Measurements from ENCODE around the gene EPB41L3. TPM values are rescaled to one million over a fixed set of nuclear protein-coding genes. Genes with fewer than 3 reads are reported as not detected.

Gene EPB41L3
- total RNA-seq, 4 donors from 2014 or later = 9.6 to 37.0 (median 13.5) TPM

DNA sequence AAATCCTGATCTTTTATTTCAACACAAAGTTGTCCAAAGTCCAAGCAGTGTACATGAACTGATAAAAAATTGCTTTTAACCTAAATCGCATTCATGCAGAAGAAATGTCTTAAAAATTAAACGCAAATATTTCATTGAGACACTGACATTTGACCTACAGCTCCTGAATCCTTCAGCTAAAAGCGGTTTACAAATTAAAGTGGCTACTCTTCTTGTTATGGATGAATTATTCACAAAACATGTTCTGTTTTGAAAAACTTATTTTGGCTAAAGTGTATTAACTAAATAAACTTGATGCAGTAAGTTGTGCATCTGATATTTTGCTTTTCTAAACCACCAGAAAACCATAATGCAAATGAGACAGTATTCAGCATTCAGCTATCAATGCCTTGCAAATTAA is 2.2 kb downstream of the EPB41L3 start:
- Histone ChIP-seq H3K4me3 (no peak overlapping the region), H3K4me1 (peaks cover 14% of the 10 kb centered on the region), H3K27me3 (peaks cover 11% of the 10 kb centered on the region), H3K9me3 (no peaks in the 10 kb centered on the region), H3K36me3 (no peaks in the 10 kb centered on the region), H3K27ac (no peak overlapping the region)
- TF ChIP-seq POLR2AphosphoS5 (IDR thresholded peaks at IDR 0.05) = no peak
- TF ChIP-seq CTCF (IDR thresholded peaks at IDR 0.05) = no peak
- 87% methylated on average over 3 of the region's 3 CpGs for WGBS
- no peak for DNase-seq (ENCODE audit: low spot score in 2 of 2)

DNA sequence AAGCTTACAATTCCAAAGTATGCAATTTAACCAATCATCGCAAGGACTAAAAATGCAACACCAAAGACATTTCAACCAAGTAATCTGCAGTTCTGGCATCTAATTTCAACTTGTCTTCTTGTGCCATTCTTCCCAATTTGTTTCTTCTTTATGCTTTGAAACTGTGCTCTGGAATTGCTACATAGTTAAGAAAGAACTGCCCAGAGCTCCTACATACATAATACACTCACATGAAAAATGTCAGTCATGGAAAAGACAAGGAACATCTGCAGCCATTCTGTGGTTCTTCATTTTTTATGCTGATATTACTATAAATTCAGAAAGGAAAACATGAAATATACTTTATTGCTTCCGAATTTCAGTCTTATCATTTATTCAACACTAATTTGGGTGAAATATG is 4.4 kb downstream of the EPB41L3 start:
- Histone ChIP-seq H3K4me3 (no peak overlapping the region), H3K9me3 (no peaks in the 10 kb centered on the region), H3K27ac (no peak overlapping the region), H3K36me3 (no peaks in the 10 kb centered on the region), H3K27me3 (peaks cover 11% of the 10 kb centered on the region), H3K4me1 (peaks cover 14% of the 10 kb centered on the region)
- DNase-seq (ENCODE audit: low spot score in 2 of 2) = no peak
- TF ChIP-seq POLR2AphosphoS5 (IDR thresholded peaks at IDR 0.05) (no peak), EP300 (IDR thresholded peaks at IDR 0.05) (no peak), POLR2A (IDR thresholded peaks at IDR 0.05) (no peak), CTCF (IDR thresholded peaks at IDR 0.05) (no peak)
- 83% methylated on average over 2 of the region's 2 CpGs for WGBS

- Histone ChIP-seq H3K4me1 (peaks cover 12% of the 10 kb centered on the region), H3K36me3 (no peaks in the 10 kb centered on the region), H3K9me3 (no peaks in the 10 kb centered on the region), H3K27ac (no peak overlapping the region), H3K4me3 (no peak overlapping the region), H3K27me3 (peaks cover 5% of the 10 kb centered on the region)
- no peak for TF ChIP-seq POLR2A (IDR thresholded peaks at IDR 0.05)
- TF ChIP-seq EP300 (IDR thresholded peaks at IDR 0.05) = no peak
- no peak for TF ChIP-seq POLR2AphosphoS5 (IDR thresholded peaks at IDR 0.05)
- no peak for TF ChIP-seq CTCF (IDR thresholded peaks at IDR 0.05)
- 71% methylated on average over 2 of the region's 2 CpGs for WGBS
- DNase-seq (ENCODE audit: low spot score in 2 of 2) = no peak
These were observed 5.3 kb downstream of the EPB41L3 start for GRCh38 chr18:5538544-5538943.

DNA sequence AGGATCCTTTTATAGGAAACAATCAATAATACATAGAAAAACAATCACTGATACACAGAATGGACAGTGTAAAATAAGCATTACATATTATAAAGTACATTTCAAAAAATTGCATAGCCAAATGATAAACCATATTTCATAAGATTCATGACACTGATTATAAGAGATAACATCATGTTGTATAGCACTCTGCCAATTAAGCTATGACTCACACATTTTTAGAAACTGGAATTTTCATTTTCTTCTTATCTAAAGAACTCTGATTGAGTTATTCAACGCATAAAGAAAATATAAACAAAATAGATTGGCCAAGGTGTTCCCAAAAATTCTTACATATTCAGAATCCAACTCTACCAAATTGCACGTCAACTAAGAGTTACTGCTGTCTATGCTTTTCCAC is 5.9 kb downstream of the EPB41L3 start:
- peaks cover 10% of the 10 kb centered on the region for H3K4me1 ChIP-seq
- TF ChIP-seq POLR2A (IDR thresholded peaks at IDR 0.05) (no peak), EP300 (IDR thresholded peaks at IDR 0.05) (no peak), POLR2AphosphoS5 (IDR thresholded peaks at IDR 0.05) (no peak), CTCF (IDR thresholded peaks at IDR 0.05) (no peak)
- H3K27ac ChIP-seq = no peak overlapping the region
- 45% methylated on average over 2 of the region's 2 CpGs for WGBS
- DNase-seq (ENCODE audit: low spot score in 2 of 2) = no peak
- H3K27me3 ChIP-seq = peaks cover 3% of the 10 kb centered on the region
- H3K36me3 ChIP-seq = no peaks in the 10 kb centered on the region
- no peak overlapping the region for H3K4me3 ChIP-seq
- H3K9me3 ChIP-seq = no peaks in the 10 kb centered on the region

- Histone ChIP-seq H3K27ac (no peak overlapping the region), H3K9me3 (no peaks in the 10 kb centered on the region), H3K36me3 (no peaks in the 10 kb centered on the region), H3K4me1 (no peaks in the 10 kb centered on the region), H3K4me3 (no peak overlapping the region), H3K27me3 (no peaks in the 10 kb centered on the region)
- no peak for DNase-seq (ENCODE audit: low spot score in 2 of 2)
- TF ChIP-seq EP300 (IDR thresholded peaks at IDR 0.05) (no peak), CTCF (IDR thresholded peaks at IDR 0.05) (no peak), POLR2A (IDR thresholded peaks at IDR 0.05) (no peak), POLR2AphosphoS5 (IDR thresholded peaks at IDR 0.05) (no peak)
- WGBS = 97% methylated on average over 5 of the region's 5 CpGs
These were observed 9.0 kb downstream of the EPB41L3 start for GRCh38 chr18:5534845-5535244.

All from suprapubic skin (tissue), 4 donors.